MV-4-11 (cell line): ENCODE measurements around the gene CLIP3.
"Not testable (repeated sequence)": the region's sequence is repeated elsewhere in the genome, so short reads cannot be mapped to it uniquely, and the experiment has no call there.

Experiments used
- DNase-seq: peaks from one replicate; lab custom pipeline; 2025; lab: John Stamatoyannopoulos, UW

Gene CLIP3

GRCh38 chr19:36046443-36047050 is 13.9 kb upstream of the CLIP3 start:
- DNase-seq: no peak

- no peak for DNase-seq
Measured at GRCh38 chr19:36043952-36044351, 11.3 kb upstream of the CLIP3 start.

- no peak for DNase-seq
Measured at GRCh38 chr19:36041831-36042230, 9.2 kb upstream of the CLIP3 start.

GRCh38 chr19:36041092-36041491 is 8.4 kb upstream of the CLIP3 start:
- not testable (repeated sequence) for DNase-seq

- DNase-seq: no peak
Measured at GRCh38 chr19:36040495-36040894, 7.8 kb upstream of the CLIP3 start.

GRCh38 chr19:36031308-36031707 is 1.4 kb downstream of the CLIP3 start:
- DNase-seq: no peak

- no peak for DNase-seq
Measured at GRCh38 chr19:36030264-36031148, 2.2 kb downstream of the CLIP3 start.

GRCh38 chr19:36028313-36029041 is 4.2 kb downstream of the CLIP3 start:
- DNase-seq: no peak

GRCh38 chr19:36027696-36028095 is 5.0 kb downstream of the CLIP3 start:
- DNase-seq: no peak

GRCh38 chr19:36026091-36026876 is 6.4 kb downstream of the CLIP3 start:
- no peak for DNase-seq

GRCh38 chr19:36025541-36025940 is 7.1 kb downstream of the CLIP3 start:
- DNase-seq: no peak

GRCh38 chr19:36023432-36023831 is 9.2 kb downstream of the CLIP3 start:
- no peak for DNase-seq

- DNase-seq: no peak
Measured at GRCh38 chr19:36019061-36019670, 13.5 kb downstream of the CLIP3 start.

- peak; percentile 100 for DNase-seq
Measured at GRCh38 chr19:36014012-36014924, 18.4 kb downstream of the CLIP3 start, which contains the start of gene ALKBH6. ALKBH6 (minus strand) TSS chr19:36014213; CDS start chr19:36013397, 816 bp downstream.

GRCh38 chr19:36013280-36014011 is 19.2 kb downstream of the CLIP3 start:
- no peak for DNase-seq

GRCh38 chr19:36010402-36010801 is 22.3 kb downstream of the CLIP3 start:
- DNase-seq: no peak

- no peak for DNase-seq
Measured at GRCh38 chr19:36009633-36010379, 22.9 kb downstream of the CLIP3 start.

- peak; percentile 37 for DNase-seq
Measured at GRCh38 chr19:36009220-36009619, 23.5 kb downstream of the CLIP3 start.
